Kidney capillary endothelial cell (primary cell): ENCODE measurements around the gene PCDHAC2.

ENCODE experiments used
- DNase-seq: peaks from one replicate; pipeline ENCODE4 v3.0.0-alpha.2; 2018; ENCODE audit warnings: low spot score

Gene PCDHAC2

DNA sequence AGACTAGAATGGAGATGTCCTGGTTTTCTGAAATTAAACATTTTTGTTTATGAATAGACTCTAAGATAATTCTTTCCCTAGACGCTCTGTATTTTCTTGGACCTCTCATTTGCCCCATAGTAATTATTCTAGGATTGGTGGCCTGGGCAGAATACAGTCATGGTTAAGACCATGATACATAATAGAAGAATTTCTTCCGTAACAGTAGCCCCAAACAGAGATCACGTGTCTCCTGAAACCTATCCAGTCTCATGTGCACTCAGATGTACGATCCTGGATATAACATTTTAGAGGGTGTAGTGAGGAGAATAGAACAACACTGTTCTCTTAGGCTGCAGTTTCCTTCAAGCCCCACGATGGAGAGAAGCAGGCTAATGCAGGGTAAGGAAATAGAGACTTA, 22.3 kb downstream of the PCDHAC2 start:
- no peak for DNase-seq

DNA sequence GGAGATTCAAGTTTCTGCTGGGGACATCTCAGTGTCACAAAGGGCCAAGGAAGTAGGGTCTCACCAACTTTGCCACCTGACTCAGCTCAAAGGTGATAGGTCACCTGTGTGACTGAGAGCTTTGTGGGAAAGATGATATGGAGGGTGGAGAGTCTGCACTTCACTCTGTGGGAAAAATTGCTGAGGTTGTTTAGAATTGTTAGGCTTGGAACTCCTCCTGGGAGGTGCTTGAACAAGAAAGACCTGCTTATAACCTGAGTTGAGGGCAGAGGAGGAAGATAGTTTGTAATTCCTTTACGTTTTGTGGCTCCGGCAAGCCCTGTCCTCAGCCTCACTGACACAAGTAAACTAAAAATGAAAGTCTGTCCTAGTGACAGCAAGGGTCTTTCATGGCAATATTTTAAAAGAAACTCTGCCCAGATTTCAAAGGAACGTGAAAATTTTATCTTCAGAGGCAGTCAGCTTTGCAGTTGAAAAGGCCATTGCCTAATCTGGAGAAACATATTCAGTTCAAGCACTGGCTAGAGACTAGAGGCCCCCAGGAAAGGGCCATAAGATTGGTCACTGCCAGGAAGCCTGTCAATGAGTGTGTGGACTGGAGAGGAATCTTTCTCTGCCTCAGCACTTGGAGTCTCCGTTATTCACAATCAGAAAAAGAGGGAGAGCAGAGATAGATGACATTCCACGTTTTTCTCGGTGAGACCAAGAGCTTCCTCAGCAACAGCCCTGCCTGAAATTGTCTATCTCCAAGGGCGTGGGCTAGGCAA, 23.2 kb downstream of the PCDHAC2 start:
- no peak for DNase-seq

DNA sequence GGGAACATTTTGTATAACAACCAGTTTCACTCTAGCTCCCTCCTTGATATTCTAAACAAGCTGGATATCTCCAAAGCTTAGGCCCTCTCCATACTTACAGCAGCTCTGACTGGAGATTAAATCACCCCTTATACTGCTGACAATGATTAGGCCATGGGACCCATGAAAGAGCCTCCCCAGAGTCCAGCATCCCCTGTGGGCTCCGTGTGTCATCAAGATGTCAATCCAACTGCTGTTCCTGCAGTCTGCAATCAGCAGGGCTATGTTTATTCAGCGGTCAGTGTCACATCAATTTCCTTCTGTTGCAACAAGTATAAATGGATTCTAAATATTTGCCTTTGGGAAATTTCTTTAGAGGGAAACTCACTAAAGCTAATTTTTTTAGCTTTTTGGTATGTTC, 26.6 kb downstream of the PCDHAC2 start:
- no peak for DNase-seq

DNA sequence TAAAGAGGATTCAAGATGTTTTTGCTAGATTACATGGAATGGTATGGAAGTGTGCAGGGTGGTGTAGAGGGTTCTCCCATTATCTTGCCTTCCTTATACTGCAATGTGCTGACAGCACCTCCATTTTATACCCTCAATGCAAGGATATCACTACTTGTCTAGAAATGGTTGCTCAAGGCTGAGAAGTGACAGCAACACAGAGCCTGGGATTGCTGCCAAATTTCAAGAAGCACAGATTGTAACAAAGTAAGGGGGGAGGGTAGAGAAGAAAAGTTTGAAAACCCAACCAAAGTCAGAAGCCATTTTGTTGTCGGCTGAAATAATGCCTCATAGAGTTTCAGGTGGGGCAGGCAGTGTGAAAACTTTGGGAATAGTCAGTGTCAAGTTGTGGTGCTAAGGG, 29.8 kb downstream of the PCDHAC2 start:
- no peak for DNase-seq

DNA sequence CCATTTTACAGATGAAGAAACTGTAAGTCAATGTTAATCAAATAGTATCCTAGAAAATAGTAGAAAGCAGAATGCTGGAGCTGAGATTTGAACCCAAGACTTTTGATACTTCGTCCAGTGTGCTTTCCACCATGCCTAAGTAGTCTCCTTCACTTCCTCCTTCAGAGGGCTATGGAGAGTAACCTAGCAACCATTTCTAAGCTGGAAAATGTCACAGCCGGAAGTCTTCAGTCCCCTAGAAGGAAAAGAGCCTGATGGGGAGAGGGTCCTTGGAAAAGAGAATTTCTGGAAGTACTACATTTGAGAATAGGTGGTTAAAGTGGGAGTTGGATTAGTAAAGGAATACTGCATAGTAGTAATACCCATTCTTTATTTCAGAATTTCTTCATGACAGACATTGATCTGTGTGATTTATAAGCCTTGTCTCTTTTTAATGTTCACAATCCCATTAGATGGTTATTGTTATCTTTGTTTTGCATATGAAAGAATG, 32.7 kb downstream of the PCDHAC2 start:
- DNase-seq: no peak

DNA sequence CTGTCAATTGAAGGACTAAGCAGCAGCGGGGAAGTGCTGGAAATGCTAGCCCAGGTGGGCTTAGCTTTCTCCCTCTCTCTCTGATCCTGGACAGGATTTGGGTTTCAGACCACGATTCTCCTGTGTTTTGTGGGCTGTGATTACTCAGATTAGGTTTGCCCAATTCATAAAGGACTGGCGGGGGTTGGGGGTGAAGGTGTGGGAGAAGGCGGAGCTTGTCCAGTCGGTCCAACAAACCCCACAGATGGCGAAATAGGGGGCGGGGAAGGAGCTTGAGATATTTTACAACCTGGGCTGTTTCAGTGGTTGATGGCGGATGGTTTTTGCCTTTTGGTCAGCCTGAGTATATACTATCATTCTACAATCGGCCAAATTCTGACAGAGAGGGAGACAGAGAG, 35.2 kb downstream of the PCDHAC2 start:
- DNase-seq: no peak

DNA sequence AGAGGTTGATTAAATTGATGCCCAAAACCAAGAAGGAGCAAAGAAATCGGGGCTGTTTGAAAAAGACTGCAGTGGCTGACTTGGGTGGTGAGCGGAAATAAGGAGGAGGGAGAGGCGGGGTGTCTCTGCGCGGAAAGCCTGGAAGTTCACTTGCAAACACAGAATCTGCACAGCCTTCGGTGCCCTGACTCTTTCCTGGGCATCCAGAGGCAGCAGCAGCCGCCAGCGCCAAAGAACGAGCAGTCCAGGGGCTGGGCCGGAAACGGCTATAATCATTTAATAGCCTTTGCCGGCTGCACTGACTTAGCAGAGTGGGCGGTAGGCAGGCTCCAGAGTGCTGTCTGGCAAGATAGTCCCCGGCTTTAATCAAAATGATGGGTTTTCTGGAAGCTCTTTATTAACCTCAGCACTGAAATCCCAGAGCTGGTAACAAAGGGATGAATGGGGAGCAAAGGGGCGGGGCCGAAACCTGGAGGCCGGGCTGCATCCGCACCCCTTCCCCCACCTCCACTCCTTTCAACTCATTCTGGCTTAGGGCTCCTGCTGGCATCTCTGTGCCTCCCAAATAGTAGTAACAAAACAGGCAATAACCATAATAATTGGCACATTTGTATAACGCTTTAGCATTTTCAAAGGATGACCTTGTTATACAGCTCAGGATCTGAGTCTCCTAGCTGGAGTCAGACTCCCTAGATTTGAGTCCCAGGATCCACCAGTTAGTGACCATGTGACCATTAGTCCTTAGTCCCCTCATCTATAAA, 35.7 kb downstream of the PCDHAC2 start:
- no peak for DNase-seq

DNA sequence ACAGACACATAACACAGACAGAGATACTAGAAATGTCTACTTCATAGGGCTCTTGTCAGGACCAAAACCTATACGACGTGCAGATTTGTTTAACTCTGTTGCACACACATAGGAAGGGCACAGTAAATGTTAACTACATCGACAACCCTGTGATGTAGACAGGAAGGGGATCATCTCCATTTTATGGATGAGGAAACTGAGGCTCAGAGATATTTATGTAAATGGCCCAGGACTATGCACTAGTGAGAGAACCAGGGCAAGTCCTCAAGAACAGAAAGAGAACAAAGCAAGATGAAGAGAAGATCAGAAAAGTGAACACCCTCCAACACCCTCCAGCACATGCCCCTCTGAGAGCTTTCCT, 36.3 kb downstream of the PCDHAC2 start:
- DNase-seq: no peak

DNA sequence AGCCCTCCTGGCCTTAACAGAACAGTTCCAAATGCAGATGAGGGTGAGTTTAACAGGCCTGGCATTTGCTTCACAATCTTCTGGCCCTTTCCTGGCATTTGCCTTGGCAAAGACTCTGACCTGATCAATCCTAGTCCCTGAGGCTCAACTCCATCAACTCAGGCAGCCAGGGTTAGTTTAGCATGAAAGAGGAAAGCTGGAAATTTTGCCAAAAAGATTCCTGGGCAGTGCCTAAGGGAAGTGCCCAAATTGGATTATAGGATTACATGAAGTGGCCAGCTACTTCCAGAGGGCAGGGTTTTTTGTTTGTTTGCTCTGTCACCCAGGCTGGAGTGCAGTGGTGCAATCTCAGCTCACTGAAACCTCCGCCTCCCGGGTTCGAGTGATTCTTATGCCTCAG, 36.8 kb downstream of the PCDHAC2 start:
- no peak for DNase-seq

DNA sequence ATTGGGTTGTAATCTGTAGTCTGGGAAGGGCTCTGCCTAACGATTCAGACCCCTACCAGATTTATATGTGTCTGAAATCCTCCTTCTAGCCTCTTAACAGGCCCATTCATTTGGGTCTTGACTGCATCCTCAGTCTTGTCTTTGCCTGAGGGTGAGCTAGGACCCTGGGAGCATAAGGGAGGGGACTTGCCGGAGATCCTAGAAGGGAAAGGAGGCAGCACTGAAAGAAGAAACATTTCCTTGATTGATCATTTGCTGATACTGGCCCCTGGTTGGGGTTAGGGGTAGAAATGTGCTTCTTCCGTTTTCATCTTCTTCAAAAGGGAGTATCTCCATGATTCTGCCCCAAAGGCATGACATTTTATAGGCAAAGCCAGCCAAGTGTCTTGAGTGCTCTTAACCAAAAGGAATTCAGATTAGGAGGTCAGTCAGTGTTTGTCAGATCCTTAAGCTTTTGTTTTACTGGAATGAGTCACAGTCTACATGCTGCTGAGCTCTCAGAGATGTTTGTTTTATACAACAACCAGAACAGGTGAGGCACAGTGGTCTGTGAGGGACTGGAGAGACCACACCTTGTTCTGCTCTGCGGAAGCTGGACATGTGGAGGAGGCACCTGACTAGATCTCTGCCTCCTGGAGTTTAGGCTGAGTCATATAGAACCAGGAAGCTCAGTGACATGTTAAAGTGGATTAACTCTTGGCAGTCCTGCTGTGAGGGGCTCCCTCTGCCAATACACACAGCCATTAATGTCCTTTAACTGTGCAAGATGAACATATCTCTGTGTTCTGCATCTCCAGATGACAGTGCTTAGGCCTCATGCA, 37.7 kb downstream of the PCDHAC2 start:
- DNase-seq: no peak

DNA sequence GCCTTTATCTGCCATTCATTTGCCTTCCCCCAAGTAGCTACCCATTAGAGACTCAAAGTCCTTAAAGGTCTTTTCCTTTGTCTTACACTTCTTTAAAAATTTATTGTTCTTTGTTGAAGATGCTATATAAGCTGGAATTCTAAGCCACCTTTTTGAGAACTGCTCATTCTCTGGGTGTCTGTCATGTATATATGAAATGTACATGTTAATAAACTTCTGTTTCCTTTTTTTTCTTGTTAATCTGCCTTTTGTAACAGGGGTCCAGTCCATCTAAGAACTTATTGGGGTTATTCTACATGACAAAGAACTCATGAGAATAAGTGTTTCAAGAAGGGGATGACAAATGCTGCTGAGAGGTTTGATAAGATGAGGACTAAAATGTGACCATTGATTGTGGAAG, 41.5 kb downstream of the PCDHAC2 start:
- no peak for DNase-seq

DNA sequence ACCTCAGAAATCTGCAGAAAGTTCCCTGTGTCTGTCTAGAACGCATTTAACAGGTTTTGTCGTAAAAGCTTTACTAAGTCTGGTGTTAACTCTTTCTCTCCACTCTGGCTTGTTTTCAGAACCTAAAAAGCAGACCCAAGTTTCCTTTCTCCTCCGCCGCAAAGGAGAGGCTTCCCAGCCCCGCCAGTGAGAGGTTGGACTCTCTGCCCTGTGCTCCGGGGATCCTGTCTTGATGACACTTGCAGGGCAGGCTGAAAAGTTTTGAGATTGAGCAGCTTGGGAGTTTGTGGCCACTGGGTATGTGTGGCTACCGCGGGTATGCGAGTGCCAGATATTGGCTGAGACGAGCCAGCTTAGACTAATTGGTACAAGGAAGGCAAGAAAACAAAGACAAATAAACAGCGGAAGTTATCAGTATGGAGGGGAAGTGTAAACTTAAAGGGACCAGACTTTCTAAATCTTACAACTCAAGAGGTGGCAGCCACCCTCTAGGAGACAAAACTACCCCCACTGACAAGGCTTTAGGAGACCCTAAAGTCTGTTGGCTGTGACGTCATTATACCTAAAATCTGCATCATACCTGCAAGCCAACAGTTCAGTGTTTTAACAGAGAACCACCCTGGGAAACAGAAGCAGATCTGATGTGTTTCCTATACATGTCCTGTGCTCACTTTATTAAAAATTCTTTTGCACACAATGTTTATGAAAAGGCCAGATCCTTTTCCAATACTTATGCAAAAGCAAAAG, 43.9 kb downstream of the PCDHAC2 start:
- no peak for DNase-seq

DNA sequence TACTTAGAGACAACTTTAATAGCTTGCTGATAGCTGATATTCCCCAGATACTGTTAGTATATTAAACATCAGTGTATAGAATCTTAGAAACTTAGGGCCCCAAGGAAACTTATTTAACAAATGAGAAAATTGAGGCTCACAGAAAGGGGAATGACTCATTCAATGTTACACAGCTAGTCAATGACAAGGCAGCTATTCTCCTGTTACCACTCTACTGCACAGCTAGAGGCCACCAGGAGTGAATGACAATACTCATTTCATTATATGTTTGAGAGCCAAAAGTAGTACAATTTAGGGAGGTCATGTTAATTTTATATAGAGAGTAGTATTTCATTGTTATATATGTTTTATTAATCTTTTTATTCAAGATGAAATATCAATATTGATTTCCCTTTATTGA, 51.7 kb downstream of the PCDHAC2 start:
- DNase-seq: no peak
